ENCODE results near the gene WASL.
"Not testable (repeated sequence)": the region's sequence is repeated elsewhere in the genome, so short reads cannot be mapped to it uniquely, and the experiment has no call there.

Gene WASL

GRCh38 chr7:123768493-123768892 is 19.7 kb upstream of the WASL start:
- DNase-seq: no peak

- DNase-seq: no peak
Observed at GRCh38 chr7:123763191-123763661, 14.4 kb upstream of the WASL start.

- DNase-seq: no peak
Observed at GRCh38 chr7:123761729-123762128, 12.9 kb upstream of the WASL start.

DNA sequence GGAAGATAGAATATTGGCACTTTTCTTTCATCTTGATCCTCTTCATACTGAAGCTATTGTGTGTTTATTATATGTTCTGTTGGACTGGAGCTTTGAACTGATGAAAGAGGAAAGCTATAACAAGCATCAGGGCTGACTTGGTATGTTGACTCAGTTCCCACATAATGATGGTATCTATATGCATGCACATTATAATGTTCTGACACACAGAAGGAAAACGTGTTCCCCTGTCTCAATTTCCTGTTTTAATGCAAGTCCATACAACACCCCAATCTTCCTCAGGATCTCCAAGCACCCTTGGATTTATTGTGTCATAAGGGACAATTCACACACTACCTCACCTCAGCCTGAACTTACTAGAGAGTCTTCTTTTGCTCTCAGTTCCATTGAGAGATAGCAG is 8.3 kb upstream of the WASL start:
- DNase-seq: peak; percentile 36

GRCh38 chr7:123755338-123755737 is 6.5 kb upstream of the WASL start:
- no peak for DNase-seq

- no peak for DNase-seq
Observed at GRCh38 chr7:123754271-123754871, 5.6 kb upstream of the WASL start.

DNA sequence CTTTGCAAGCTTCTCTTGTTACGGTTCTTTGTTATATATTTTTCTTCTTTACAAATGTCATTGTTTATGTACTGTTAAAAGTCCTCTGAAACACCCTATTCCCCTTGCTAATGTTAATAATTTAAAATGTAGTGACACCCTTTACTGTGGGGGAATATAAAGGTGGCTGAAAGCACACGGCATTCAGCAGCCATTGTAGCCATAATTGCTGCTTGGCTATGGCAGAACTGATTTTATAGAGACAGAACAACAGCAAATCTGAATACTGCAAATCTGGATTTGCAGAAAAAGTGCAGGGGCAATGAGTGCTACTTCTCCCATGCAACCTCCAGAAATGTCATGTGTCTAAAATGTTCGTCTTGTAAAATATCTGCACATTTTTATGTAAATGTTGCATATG is 3.7 kb upstream of the WASL start:
- DNase-seq: no peak

DNA sequence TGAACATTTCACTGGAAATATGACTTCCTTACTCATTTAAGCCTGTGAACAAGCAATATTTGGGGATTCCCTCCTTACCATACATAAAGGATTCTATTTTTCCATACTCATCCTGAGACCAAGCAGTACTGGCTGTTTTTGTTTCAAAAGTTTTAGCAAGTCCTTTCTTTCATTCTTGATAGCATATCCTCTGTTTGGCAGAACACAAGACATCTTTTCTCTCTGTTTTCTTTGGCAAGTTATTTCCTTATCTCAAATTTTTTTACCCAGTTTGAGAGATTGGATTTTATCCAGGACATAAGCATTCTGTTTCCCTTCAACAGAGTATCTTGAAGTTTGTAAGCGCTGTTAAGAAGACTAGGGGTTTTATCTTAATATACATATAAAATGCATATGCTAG is 3.0 kb upstream of the WASL start:
- DNase-seq: no peak

DNA sequence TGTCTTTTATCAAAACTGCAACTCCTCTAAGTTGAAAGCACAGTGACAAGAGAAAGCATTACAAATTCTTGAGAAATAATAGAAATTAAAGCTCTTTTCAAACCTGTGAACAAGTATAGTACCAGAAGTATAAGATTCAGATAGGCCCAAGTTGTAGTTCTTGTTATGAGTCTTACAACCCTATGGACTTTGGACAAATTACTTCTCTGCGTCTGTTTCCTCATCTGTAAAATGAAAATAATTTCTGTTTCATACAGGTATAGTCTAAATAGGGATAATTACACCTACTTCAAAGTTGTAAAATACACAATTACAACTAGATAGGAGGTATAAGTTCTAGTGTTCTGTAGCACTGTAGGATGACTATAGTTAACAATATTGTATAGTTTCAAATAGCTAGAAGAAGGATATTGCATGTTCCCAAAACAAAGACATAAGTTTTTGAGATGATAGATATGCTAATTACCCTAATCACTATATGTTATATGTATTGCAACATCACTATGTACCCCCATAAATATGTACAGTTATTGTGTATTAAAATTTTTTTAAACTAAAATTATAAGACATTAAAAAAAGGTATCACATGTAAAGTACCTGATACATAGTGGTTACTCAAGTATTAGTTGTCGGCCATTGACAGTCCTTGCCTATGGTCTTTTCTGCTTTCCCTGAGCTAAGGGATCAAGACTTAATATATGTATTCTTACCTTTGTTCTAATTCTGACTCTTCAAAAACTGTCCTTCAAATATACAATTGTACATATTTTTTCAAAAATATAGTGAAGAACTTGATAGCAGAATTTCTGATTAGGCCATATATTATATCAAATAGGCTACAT is 1.8 kb upstream of the WASL start:
- DNase-seq: no peak

GRCh38 chr7:123749537-123749857 is 694 bp upstream of the WASL start:
- peak; percentile 71 for DNase-seq

GRCh38 chr7:123748171-123748733 is 551 bp downstream of the WASL start:
- peak; percentile 28 for DNase-seq

- DNase-seq: peak; percentile 76
Observed at GRCh38 chr7:123747620-123748141, 1.1 kb downstream of the WASL start.

DNA sequence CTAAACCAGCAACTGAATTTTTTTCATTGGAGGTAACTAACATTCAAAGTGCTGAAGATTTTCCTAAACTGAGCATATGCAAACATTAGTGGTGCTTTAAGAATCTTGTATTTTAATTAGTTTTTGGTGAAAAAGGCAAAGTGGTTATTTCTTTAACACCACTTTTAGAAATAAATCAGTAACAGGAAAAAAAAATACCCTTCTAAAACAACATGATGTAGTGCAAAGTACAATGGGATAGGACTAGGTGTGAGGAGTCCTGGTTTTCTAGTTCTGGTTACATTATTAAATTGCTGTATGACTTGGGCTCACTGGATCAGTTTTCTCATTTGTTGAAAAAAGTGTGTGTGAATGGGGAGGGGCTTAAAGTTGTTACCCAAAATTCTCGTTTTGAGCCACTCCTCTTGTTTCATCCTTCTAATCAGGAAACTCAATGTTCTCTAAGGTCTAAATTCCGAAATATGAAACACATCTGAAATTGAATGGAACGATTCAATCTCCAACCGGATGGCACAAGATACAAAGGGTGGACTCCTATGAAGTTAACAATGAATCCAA is 1.8 kb downstream of the WASL start:
- no peak for DNase-seq

DNA sequence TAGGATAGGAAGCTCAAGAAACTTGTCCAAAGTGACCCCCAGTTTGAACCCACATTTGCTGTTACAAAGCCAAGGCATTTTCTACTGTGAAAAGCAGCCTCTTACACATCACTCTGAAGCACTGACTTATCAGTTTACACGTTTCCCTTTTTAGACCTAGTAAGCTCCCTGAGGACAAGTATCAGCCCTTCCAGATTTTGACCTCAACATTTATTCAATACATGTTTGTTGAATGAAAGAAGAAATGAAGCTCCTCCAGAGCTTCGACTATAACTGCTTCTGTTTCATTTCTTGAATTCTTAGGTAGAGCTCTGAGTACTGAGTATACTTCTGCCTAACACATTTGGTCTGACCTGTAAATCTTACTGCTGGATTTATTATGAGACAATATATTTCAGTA is 2.7 kb downstream of the WASL start:
- DNase-seq: no peak

GRCh38 chr7:123745437-123745836 is 3.4 kb downstream of the WASL start:
- DNase-seq: no peak

GRCh38 chr7:123744416-123744815 is 4.4 kb downstream of the WASL start:
- DNase-seq: no peak

DNA sequence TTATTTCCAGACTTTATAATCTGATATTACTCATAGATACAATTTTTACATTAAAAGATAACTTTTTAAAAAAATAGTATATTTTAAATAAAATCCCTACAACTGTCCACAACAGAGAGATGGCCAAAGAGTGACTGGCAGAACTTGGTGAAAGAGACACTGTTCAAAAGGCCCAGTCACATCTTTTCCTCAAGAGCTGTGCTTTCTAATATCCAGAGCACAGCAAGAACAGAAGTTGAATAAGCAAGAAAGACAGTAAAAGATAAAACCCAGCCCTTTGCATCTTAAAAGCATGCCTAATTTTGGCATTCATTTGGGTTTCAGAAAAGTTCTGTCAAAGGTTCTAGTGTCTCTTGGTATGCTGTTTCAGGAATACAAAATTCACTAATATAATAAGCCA is 6.9 kb downstream of the WASL start:
- no peak for DNase-seq

- no peak for DNase-seq
Observed at GRCh38 chr7:123738808-123739207, 10.0 kb downstream of the WASL start.

DNA sequence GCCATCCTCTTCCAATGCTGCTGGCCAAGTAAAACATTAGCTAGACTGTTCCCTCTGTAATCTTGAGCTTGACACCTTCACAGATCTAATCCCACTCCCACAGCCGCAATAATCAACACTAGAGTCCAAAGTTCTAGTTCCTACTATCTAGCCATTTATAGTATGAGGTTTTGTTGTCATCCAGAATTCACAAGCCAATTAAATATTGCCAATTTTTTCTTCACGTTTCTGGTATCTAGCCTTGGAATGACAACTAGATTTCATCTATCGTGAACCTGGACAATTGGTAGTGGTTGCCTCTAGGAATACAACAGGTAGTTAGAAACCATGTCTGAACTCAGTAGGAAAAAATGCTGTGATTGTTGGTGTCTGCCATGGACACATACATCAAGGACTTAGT is 10.4 kb downstream of the WASL start:
- no peak for DNase-seq

DNA sequence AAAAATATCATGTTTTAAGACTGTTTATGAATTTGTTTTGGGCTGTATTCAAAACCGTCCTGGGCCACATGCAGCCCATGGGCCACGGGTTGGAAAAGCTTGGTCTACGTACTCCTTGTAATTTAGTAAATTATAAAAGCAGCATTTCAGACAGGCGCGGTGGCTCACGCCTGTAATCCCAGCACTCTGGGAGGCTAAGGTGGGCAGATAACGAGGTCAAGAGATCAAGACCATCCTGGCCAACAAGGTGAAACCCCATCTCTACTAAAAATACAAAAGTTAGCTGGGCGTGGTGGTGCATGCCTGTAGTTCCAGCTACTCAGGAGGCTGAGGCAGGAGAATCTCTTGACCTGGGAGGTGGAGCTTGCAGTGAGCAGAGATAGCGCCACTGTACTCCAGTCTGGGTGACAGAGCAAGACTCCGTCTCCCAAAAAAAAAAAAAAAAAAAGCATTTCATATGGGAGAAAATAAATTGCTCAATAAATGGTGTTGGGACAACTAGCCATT is 11.6 kb downstream of the WASL start:
- not testable (repeated sequence) for DNase-seq

DNA sequence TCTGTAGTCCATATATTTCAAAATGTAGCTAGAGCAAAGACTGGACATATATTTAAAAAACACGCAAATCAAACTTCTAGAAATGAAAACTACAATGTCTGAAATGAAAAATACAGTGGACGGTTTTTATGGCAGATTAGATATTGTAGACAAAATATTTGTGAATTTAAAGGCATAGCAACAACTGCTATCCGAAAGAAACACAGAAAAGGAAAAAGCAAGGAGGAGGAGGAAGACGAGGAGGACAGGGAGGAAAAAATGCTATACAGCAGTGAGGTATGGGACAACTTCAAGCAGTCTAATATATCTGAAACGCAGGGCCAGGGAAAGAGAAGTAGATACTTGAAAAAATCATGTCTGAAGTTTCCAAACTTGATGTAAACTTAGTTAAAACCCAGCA is 13.3 kb downstream of the WASL start:
- DNase-seq: no peak

- no peak for DNase-seq
Observed at GRCh38 chr7:123734498-123734897, 14.3 kb downstream of the WASL start.

- DNase-seq: no peak
Observed at GRCh38 chr7:123732413-123733091, 16.3 kb downstream of the WASL start.

Measured in fibroblast of skin of right biceps (primary cell).